ENCODE data around the gene EXOC3. TPM values are rescaled to one million over a fixed set of nuclear protein-coding genes. Genes with fewer than 3 reads are reported as not detected.

The EXOC3 gene
- total RNA-seq, 1 experiment from 2014 or later, result 52.4 TPM

- Histone ChIP-seq H3K9ac (ENCODE audit: low read length) (no peak overlapping the region), H3K27me3 (ENCODE audit: insufficient read depth, low read length) (no peaks in the 10 kb centered on the region), H3K27ac (ENCODE audit: low read depth, low read length) (no peak overlapping the region), H3K79me2 (ENCODE audit: insufficient read depth, low read length) (peaks cover 68% of the 10 kb centered on the region), H3K9me3 (ENCODE audit: control insufficient read depth in 1 of 2, insufficient read depth in 1 of 2, low read depth in 1 of 2, low read length in 2 of 2) (peaks cover 0 to 10% of the 10 kb centered on the region in 2 experiments; a peak in 1 of 4 replicates), H3K9me2 (ENCODE audit: insufficient read depth) (no peaks in the 10 kb centered on the region), H4K20me1 (ENCODE audit: insufficient read depth) (0 out of 2 replicates have a peak, but pooled peaks cover 3% of the 10 kb centered on the region), H3K4me1 (ENCODE audit: control insufficient read depth in 1 of 2, insufficient read depth in 2 of 2, low read length in 2 of 2) (peaks cover 7 to 19% of the 10 kb centered on the region in 2 experiments), H3K36me3 (ENCODE audit: control insufficient read depth in 1 of 2, insufficient read depth in 2 of 2, low read length in 2 of 2) (peaks cover 23 to 48% of the 10 kb centered on the region in 2 experiments; a peak in 3 of 4 replicates), H3K4me2 (ENCODE audit: low read length) (no peak overlapping the region), H3K4me3 (replicated peaks in 1 of 2; ENCODE audit: low read depth in 1 of 2, low read length in 2 of 2) (no peak overlapping the region), H2AFZ (ENCODE audit: low read depth, low read length, poor library complexity, severe bottlenecking) (no peak overlapping the region)
- TF ChIP-seq SRF (IDR thresholded peaks at IDR 0.05; ENCODE audit: low read depth) (no peak), TCF7L2 (IDR thresholded peaks at IDR 0.05; ENCODE audit: borderline replicate concordance, extremely low read depth, insufficient read depth, insufficient read length) (no peak), YY1 (IDR thresholded peaks at IDR 0.05; ENCODE audit: extremely low read depth, insufficient replicate concordance, low read depth, low read length) (no peak), ZBTB33 (IDR thresholded peaks at IDR 0.05; ENCODE audit: extremely low read depth, insufficient replicate concordance, low read length) (no peak), EGR1 (IDR thresholded peaks at IDR 0.05; ENCODE audit: low read depth) (no peak), FOSL1 (IDR thresholded peaks at IDR 0.05; ENCODE audit: low read depth) (no peak), ZNF274 (IDR thresholded peaks at IDR 0.05; ENCODE audit: low read depth, low read length) (no peak), SIN3A (IDR thresholded peaks at IDR 0.05; ENCODE audit: low read depth) (no peak), RAD21 (IDR thresholded peaks at IDR 0.05; ENCODE audit: low read depth) (no peak), CBX3 (IDR thresholded peaks at IDR 0.05; ENCODE audit: low read depth) (no peak), SP1 (IDR thresholded peaks at IDR 0.05; ENCODE audit: low read depth) (no peak), MAX (IDR thresholded peaks at IDR 0.05) (no peak), JUND (IDR thresholded peaks at IDR 0.05) (no peak), POLR2A (IDR thresholded peaks at IDR 0.05; ENCODE audit: borderline replicate concordance, extremely low read depth, insufficient read depth, insufficient read length) (no peak), CEBPB (IDR thresholded peaks at IDR 0.05; ENCODE audit: low read depth) (no peak)
- POLR2A ChIA-PET, result no interaction called here
- RAD21 ChIA-PET (ENCODE audit: low non-redundant PET in 1 of 2, low total read pairs in 2 of 2, uncharacterized antibody in 2 of 2, unreplicated experiment in 2 of 2), result no interaction called here
- CTCF ChIA-PET, result no interaction called here
- DNase-seq (ENCODE audit: low read depth, low spot score), result no peak
- intact Hi-C loops (cut with micrococcal nuclease), result loop anchor here (10.0 kb wide), 2 partner anchors 457 to 717 kb away; no protein-coding TSS in a partner anchor
- ATAC-seq, result no peak
- BruUV-seq (replicated peaks), result no TSS peak
Measured at GRCh38 chr5:448061-448765, 5.2 kb downstream of the EXOC3 start.
